ENCODE results near the gene PLXDC1.
"Not testable (repeated sequence)": the region's sequence is repeated elsewhere in the genome, so short reads cannot be mapped to it uniquely, and the experiment has no call there.

The PLXDC1 gene

GRCh38 chr17:39062846-39063680 lies 88.4 kb downstream of the PLXDC1 start:
- DNase-seq (ENCODE audit: low read depth) = no peak

DNA sequence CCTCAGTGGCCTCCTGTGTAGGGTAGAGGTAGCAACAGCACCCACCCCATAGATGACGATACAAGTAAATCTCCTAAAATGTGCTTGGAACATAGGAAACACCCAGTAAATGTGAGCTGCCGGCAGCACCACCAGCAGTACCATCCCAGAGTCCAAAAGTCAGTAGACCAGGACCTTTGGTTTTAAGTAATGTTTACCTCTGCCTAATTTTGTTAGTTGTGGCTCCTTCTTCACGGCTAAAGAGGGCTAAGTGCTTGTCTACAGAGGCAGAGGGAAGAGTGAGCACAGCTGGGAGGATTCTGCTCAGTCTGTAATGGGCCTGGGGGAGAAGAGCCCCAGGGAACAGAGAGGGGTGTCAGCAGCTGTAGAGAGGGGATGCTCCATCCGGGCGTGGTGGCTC lies 92.9 kb downstream of the PLXDC1 start:
- DNase-seq (ENCODE audit: low read depth) = no peak

- DNase-seq (ENCODE audit: low read depth) = no peak
Observed at GRCh38 chr17:39057701-39058206, 93.7 kb downstream of the PLXDC1 start.

DNA sequence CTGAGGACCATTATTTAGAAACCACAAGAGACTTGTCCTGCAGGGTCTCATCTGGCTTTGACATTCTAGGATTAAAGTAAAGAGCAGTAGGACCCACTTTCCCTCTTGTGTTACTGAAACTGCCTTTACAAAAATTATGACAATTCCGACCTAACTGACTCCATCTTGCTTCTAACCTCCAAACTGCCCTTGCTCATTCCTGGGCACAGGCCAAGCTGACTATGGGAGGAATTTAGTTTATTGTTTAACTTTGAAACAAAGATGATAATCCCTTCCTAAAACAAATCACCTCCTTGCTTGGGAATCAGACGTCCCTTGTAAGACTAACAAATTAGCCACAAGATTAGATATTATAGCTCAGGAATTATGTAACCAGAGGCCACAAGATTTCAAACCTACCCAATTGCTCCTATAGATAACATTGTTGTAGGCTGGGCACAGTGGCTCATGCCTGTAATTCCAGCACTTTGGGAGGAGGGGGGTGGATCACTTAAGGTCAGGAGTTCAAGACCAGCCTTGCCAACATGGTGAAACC lies 97.3 kb downstream of the PLXDC1 start:
- DNase-seq (ENCODE audit: low read depth) = no peak

GRCh38 chr17:39052423-39052822 lies 99.0 kb downstream of the PLXDC1 start:
- DNase-seq (ENCODE audit: low read depth) = not testable (repeated sequence)

DNA sequence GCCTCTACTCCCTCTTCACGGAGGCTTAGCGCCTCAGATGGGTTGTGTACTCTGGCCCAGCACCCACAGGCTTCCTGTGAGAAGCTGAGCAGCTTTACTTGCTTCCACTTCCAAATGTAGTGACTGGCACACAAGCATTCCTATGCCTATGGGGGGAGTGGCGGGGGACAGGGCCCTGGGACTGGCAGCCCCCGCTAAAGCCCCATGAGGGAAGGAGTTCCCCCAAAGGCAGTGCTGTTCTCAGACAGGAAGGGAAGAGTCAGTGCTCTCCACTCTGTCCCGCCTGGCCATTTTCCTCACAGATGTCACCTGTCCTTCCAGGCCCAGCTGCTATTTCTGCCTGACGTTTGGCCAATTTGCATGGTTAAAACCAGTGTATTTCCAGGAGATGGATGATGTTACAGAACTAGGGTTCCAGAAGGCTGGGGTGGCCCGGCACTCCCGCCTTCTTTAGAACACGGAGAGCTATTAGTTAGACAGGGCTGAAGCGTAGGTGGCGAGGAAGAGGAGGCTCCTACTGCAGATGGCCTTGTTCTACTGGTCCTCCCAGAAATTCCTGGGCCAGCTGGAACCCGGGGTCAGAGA lies 100.3 kb downstream of the PLXDC1 start:
- no peak for DNase-seq (ENCODE audit: low read depth)

DNA sequence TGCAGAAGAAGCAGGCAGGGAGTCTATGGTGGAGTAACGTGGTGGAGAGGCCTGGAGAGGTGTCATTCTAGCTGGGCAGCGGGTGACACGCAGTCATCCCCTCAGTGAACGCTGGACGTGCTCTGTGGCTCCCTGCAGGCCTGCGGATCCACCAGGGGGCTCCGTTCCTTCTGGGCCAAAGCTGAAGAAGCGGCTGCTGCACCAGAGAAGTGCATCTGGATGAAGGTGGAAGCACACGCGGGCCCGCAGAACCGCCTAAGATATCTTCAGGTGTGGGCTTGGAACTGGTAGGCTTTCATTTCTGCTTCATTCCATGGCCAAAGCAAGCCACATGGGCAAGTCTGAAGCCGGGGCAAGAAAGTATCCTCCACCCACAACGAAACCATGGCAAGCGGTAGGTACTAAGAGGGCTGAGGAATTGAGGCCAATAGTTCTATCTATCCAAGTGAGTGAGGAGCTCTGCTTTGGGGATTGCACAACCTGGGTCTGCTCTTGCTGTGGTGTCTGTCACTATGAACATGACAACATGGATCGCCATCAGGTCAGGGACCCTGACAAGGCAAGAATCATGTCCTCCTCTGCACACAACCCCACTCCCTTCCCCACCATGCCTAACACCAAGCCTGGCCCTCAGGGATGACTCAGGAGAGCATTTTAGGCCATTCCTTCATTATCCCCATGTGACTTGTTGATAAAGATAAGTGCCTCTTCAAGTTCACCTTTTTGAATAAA lies 105.3 kb downstream of the PLXDC1 start:
- no peak for DNase-seq (ENCODE audit: low read depth)

DNA sequence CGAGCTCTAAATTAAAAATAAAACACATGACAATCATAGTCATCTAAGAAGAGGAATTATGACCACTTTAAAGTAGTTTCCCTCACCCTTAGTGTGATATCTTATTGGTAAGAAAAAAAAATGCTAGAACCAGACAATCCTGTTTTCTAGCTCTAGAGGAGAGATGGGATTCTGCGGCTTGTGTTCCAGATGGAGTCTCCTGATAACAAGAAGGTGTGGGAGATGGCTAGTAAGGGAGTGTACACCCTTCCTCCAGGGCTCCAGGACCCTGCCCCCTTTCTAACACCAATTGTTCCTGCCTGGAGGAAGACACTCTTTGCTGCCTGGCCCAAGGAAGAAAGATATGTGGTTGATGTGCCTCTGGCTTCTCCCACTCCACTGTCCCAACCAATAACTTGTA lies 115.4 kb downstream of the PLXDC1 start:
- no peak for DNase-seq (ENCODE audit: low read depth)

- not testable (repeated sequence) for DNase-seq (ENCODE audit: low read depth)
Observed at GRCh38 chr17:39035578-39035977, 115.9 kb downstream of the PLXDC1 start.

- DNase-seq (ENCODE audit: low read depth) = no peak
Observed at GRCh38 chr17:39028690-39029089, 122.7 kb downstream of the PLXDC1 start.

DNA sequence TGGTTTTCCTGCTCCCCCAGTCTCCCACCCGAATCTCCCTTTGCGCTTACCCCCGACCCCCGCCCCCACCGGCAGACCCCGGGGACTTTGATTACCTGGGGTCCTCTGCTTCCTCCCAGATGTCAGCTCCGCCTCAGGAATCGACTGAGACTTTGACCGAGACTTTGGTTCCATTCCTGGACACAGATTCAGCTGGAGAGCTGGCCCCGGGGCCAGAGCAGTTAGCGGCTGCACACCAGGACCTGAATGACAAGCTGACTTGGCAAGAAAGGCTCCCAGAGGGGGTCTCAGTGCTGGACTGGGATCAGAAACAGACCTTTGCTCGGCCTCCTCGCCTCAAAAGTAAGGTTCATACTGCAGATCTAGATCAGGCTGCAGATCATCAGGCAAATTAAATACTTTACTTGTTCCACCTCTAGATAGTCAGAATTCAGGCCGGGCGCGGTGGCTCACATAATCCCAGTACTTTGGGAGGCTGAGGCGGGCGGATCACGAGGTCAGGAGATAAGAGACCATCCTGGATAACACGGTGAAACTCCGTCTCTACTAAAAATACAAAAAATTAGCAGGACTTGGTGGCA lies 123.9 kb downstream of the PLXDC1 start:
- no peak for DNase-seq (ENCODE audit: low read depth)

GRCh38 chr17:39026980-39027451 lies 124.4 kb downstream of the PLXDC1 start:
- DNase-seq (ENCODE audit: low read depth) = no peak

GRCh38 chr17:39026346-39026745 lies 125.1 kb downstream of the PLXDC1 start:
- not testable (repeated sequence) for DNase-seq (ENCODE audit: low read depth)

DNA sequence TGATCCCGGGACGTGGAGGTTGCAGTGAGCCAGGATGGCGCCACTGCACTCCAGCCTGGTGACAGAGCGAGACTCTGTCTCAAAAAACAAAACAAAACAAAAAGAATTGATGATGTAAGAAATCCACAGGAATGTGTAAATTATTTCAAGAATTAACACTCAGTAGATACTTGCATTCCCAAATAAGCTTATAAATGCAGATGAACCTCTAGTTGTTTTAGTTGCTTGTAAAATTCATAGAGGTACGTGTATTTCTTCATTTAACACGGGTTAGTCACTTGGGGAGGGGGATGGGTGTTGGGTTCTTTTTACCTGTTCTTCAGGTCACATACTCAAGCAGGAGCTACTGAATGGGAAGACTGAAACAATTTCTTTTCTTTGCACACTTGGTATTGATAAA lies 128.5 kb downstream of the PLXDC1 start:
- DNase-seq (ENCODE audit: low read depth) = no peak

DNA sequence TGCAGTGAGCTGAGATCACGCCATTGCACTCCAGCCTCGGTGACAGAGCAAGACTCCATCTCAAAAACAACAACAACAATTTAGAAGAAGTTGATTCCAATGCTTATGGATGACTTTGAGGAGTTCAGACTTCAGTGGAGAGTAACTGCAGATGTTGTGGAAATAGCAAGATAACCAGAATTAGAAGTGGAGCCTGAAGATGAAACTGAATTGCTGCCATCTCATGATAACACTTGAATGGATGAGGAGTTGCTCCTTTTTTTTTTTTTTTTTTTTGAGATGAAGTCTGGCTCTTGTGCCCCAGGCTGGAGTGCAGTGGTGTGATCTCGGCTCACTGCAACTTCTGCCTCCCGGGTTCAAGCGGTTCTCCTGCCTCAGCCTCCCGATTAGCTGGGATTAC lies 131.4 kb downstream of the PLXDC1 start:
- DNase-seq (ENCODE audit: low read depth) = not testable (repeated sequence)

- DNase-seq (ENCODE audit: low read depth) = no peak
Observed at GRCh38 chr17:39018267-39019134, 132.9 kb downstream of the PLXDC1 start.

DNA sequence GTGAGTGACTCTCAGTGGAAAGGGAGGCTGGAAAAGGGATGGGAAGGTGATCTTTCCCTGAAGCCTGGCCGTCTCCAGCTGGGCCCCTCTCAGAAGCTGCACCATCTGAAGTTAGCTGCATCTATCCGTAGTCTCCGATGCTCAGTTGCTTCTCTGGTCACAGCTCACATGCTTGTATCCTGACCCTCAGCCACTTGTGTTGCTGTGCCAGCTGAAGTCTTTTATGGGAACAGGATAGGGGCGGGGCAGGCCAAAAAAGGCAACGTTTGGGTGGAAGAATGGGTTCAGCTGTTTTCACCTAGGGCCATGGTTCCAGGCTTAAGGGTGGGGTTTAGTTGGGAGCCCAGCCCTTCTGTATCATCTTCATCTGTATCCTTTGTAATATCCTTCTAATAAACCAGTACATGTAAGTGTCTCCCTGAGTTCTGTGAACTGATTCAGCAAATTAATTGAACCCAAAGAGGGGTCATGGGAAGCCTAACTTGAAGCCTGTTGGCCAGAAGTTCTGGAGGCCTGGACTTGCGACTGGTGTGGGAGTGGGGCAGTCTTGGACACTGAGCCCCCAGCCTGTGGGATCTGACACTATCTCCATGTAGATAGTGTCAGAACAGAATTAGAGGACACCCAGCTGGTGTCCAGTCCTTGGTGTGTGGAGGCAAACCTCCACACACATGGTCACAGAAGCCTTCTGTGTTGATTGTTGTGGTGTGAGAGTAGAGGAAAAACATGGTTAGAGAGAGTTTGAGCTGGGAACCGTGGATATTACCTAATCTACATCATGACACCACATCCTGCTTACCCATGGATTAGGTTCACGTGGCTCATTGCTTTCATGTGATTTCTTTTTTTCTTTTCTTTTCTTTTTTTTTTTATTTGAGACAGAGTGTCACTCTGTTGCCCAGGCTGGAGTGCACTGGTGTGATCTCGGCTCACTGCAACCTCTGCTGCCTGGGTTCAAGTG lies 135.0 kb downstream of the PLXDC1 start:
- no peak for DNase-seq (ENCODE audit: low read depth)

GRCh38 chr17:39015546-39015935 lies 135.9 kb downstream of the PLXDC1 start:
- no peak for DNase-seq (ENCODE audit: low read depth)

- no peak for DNase-seq (ENCODE audit: low read depth)
Observed at GRCh38 chr17:39014795-39015545, 136.5 kb downstream of the PLXDC1 start.
